GM10248 (cell line): Measurements from ENCODE around the gene CEP290.

ENCODE experiments used
- CTCF ChIA-PET: fragments of 300-600 bp; sonication (Branson Sonifier 250); formaldehyde crosslinking; extraction: SDS; loops from one replicate; lab custom pipeline; 2021; ENCODE audit warnings: antibody characterized with exemption; lab: Yijun Ruan, JAX
- POLR2A ChIA-PET: fragments of 350-650 bp; sonication (Branson Sonifier 250); formaldehyde crosslinking; extraction: SDS; loops from one replicate; lab custom pipeline; 2020; ENCODE audit warnings: antibody characterized with exemption; lab: Yijun Ruan, JAX
- DNase-seq: peaks from one replicate; pipeline ENCODE4 v3.0.0; 2012; ENCODE audit errors: extremely low spot score
- CTCF ChIP-seq: IDR thresholded peaks from 2 replicates; pipeline ENCODE4 v1.5.1; 2012; ENCODE audit warnings: mild to moderate bottlenecking, low read depth; ENCODE audit errors: extremely low read depth, missing control alignments, control extremely low read depth

CEP290 gene

GRCh38 chr12:88132392-88132791 is 9.5 kb downstream of the CEP290 start:
- POLR2A ChIA-PET: no interaction called here
- no peak for DNase-seq
- TF ChIP-seq CTCF: no peak
- CTCF ChIA-PET: interaction anchor here (1.5 to 2.5 kb wide), 2 partner anchors 10 kb away, joined by 7 to 10 read pairs; partner anchors contain the start of genes CEP290 and TMTC3

DNA sequence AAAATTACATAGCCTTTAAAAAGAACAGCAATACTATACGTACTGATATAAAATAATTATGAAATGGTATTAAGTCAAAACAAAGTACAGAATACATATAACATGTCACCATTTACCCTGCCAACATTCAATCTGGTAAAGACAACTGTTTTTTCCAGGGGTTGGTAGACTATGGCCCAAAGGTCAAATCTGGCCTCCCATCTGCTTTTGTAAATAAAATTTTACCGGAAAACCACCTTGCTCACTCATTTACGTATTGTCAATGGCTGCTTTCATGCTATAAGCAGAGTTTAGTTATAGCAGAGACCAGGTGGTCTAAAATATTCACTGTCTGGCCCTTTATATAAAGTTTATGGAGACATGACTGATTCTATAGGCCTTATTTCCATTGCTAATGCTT is 14.0 kb downstream of the CEP290 start:
- ChIA-PET POLR2A (no interaction called here), CTCF (no interaction called here)
- DNase-seq: no peak
- TF ChIP-seq CTCF: no peak

- DNase-seq: no peak
- ChIA-PET CTCF (no interaction called here), POLR2A (no interaction called here)
- no peak for TF ChIP-seq CTCF
Measured at GRCh38 chr12:88127099-88127498, 14.8 kb downstream of the CEP290 start.

GRCh38 chr12:88122666-88123065 is 19.2 kb downstream of the CEP290 start:
- TF ChIP-seq CTCF: no peak
- POLR2A ChIA-PET: no interaction called here
- CTCF ChIA-PET: interaction anchor here (0.9 to 2.7 kb wide), 4 partner anchors 10 to 271 kb away, joined by 3 to 10 read pairs (median 5); no protein-coding TSS in a partner anchor

GRCh38 chr12:88113871-88114270 is 28.0 kb downstream of the CEP290 start:
- DNase-seq: no peak
- ChIA-PET POLR2A (no interaction called here), CTCF (no interaction called here)
- TF ChIP-seq CTCF: no peak

More at GRCh38 chr12:88122666-88123065, 19.2 kb downstream of the CEP290 start:
- DNase-seq: no peak

- TF ChIP-seq CTCF: no peak
- ChIA-PET CTCF (interaction anchor here (1.0 to 1.4 kb wide), 4 partner anchors 12 to 903 kb away, joined by 3 to 5 read pairs (median 4); no protein-coding TSS in a partner anchor), POLR2A (no interaction called here)
- DNase-seq: peak; percentile 13
Measured at GRCh38 chr12:88111074-88111652, 30.7 kb downstream of the CEP290 start.
